Mesenteric fat pad (tissue), 1 donor: ENCODE measurements around the gene UBL5. TPM values are rescaled to one million over a fixed set of nuclear protein-coding genes. Genes with fewer than 3 reads are reported as not detected.

Experiments
- DNase-seq: peaks from one replicate; pipeline ENCODE4 v3.0.0-alpha.2; 2020; ENCODE audit warnings: low spot score
- total RNA-seq: library from RNA; stranded (reverse); fragmentation: NEBNext Ultra II Directional; extraction: Animal tissue kit (Norgen Biotek cat#: 25700); gene quantifications from one replicate; pipeline ENCODE4 v1.2.1, GENCODE V29; 2021
- donor health status: DM: yes; HTN: yes; CAD: no.

UBL5 gene
- total RNA-seq, 1 donor from 2014 or later: 263 TPM

GRCh38 chr19:9849791-9850190, 22.1 kb downstream of the UBL5 start:
- DNase-seq: no peak

GRCh38 chr19:9850235-9850959, 22.7 kb downstream of the UBL5 start:
- no peak for DNase-seq

GRCh38 chr19:9854282-9854846, 26.6 kb downstream of the UBL5 start:
- no peak for DNase-seq

- DNase-seq: no peak
These were observed 28.9 kb downstream of the UBL5 start for GRCh38 chr19:9856609-9857008.

GRCh38 chr19:9857076-9857721, 29.5 kb downstream of the UBL5 start:
- no peak for DNase-seq

GRCh38 chr19:9857920-9858746, 30.4 kb downstream of the UBL5 start:
- no peak for DNase-seq

GRCh38 chr19:9858766-9859165, 31.0 kb downstream of the UBL5 start:
- no peak for DNase-seq

GRCh38 chr19:9860407-9860806, 32.7 kb downstream of the UBL5 start:
- no peak for DNase-seq

GRCh38 chr19:9861503-9861902, 33.8 kb downstream of the UBL5 start:
- no peak for DNase-seq

- no peak for DNase-seq
These were observed 35.2 kb downstream of the UBL5 start for GRCh38 chr19:9862938-9863337.

- DNase-seq: no peak
These were observed 36.0 kb downstream of the UBL5 start for GRCh38 chr19:9863759-9864158.

- DNase-seq: no peak
These were observed 38.2 kb downstream of the UBL5 start for GRCh38 chr19:9865732-9866501.

GRCh38 chr19:9868983-9869617, 41.4 kb downstream of the UBL5 start:
- DNase-seq: no peak

- no peak for DNase-seq
These were observed 44.1 kb downstream of the UBL5 start for GRCh38 chr19:9871626-9872338.

- no peak for DNase-seq
These were observed 45.0 kb downstream of the UBL5 start for GRCh38 chr19:9872618-9873242.

GRCh38 chr19:9875031-9875627, 47.4 kb downstream of the UBL5 start:
- no peak for DNase-seq

- DNase-seq: no peak
These were observed 48.1 kb downstream of the UBL5 start for GRCh38 chr19:9875796-9876195.

GRCh38 chr19:9877780-9878510, 50.2 kb downstream of the UBL5 start:
- no peak for DNase-seq
